GM23338 (cell line): ENCODE data around the gene PDE1C. TPM values are rescaled to one million over a fixed set of nuclear protein-coding genes. Genes with fewer than 3 reads are reported as not detected.

Source experiments
- ATAC-seq: fragments of 200-7000 bp; cut with Tn5 transposase; 3 replicates; pipeline ENCODE4 v1.9.1; 2020
- DNase-seq: peaks from one replicate; pipeline ENCODE4 v3.0.0-alpha.2; 2015; ENCODE audit warnings: low spot score
- H2AFZ ChIP-seq: fragments of 200-600 bp; sonication (generic); 2 replicates; pipeline ENCODE4 v1.8.0; 2016; ENCODE audit warnings: antibody characterized with exemption, mild to moderate bottlenecking, moderate library complexity
- H3F3A ChIP-seq: fragments of 200-600 bp; sonication (generic); replicated peaks from 2 replicates; pipeline ENCODE4 v1.8.0; 2017; ENCODE audit warnings: antibody characterized with exemption, mixed run types, low read depth
- H3K27ac ChIP-seq: fragments of 200-600 bp; sonication (generic); 2 replicates; pipeline ENCODE4 v1.6.1; 2016; ENCODE audit warnings: low read depth
- H3K27me3 ChIP-seq: fragments of 200-600 bp; sonication (generic); 2 replicates; pipeline ENCODE4 v1.8.0; 2016; ENCODE audit warnings: mild to moderate bottlenecking, mixed run types, moderate library complexity; ENCODE audit not compliant: insufficient read depth
- H3K36me3 ChIP-seq: fragments of 200-600 bp; sonication (generic); 2 replicates; pipeline ENCODE4 v1.8.0; 2016; ENCODE audit warnings: mild to moderate bottlenecking; ENCODE audit not compliant: insufficient read depth
- H3K4me1 ChIP-seq: fragments of 200-600 bp; sonication (generic); 2 replicates; pipeline ENCODE4 v1.8.0; 2016; ENCODE audit warnings: mild to moderate bottlenecking, moderate library complexity; ENCODE audit not compliant: insufficient read depth
- H3K4me2 ChIP-seq: fragments of 200-600 bp; sonication (generic); 2 replicates; pipeline ENCODE4 v1.7.1; 2017; ENCODE audit warnings: mixed run types
- H3K4me3 ChIP-seq: fragments of 200-600 bp; sonication (generic); 2 replicates; pipeline ENCODE4 v1.6.1; 2016; ENCODE audit warnings: mixed run types
- H3K79me2 ChIP-seq: fragments of 200-600 bp; sonication (generic); replicated peaks from 2 replicates; pipeline ENCODE4 v1.8.0; 2017; ENCODE audit warnings: mild to moderate bottlenecking; ENCODE audit not compliant: insufficient read depth
- H3K9me2 ChIP-seq: fragments of 200-600 bp; sonication (generic); 2 replicates; pipeline ENCODE4 v1.8.0; 2017; ENCODE audit not compliant: insufficient read depth
- H4K20me1 ChIP-seq: fragments of 200-600 bp; sonication (generic); replicated peaks from 2 replicates; pipeline ENCODE4 v1.8.0; 2017; ENCODE audit warnings: mild to moderate bottlenecking; ENCODE audit not compliant: insufficient read depth
- H3K27ac Mint-ChIP-seq: 2 replicates; pipeline ENCODE4 v1.8.0; 2020; ENCODE audit warnings: inconsistent platforms, mild to moderate bottlenecking, moderate library complexity, mixed read lengths
- H3K27me3 Mint-ChIP-seq: 3 replicates; pipeline ENCODE4 v1.8.0; 2022; ENCODE audit warnings: low read depth, mild to moderate bottlenecking, moderate library complexity, mixed read lengths, inconsistent platforms; ENCODE audit not compliant: insufficient read depth, poor library complexity
- H3K36me3 Mint-ChIP-seq: 3 replicates; pipeline ENCODE4 v1.8.0; 2021; ENCODE audit warnings: low read depth, mild to moderate bottlenecking, inconsistent platforms, moderate library complexity, mixed read lengths
- H3K4me1 Mint-ChIP-seq: 3 replicates; pipeline ENCODE4 v1.8.0; 2020; ENCODE audit warnings: mild to moderate bottlenecking, inconsistent platforms, mixed read lengths
- H3K4me3 Mint-ChIP-seq: 3 replicates; pipeline ENCODE4 v1.8.0; 2021; ENCODE audit warnings: moderate library complexity, mild to moderate bottlenecking, inconsistent platforms, mixed read lengths
- H3K9me3 Mint-ChIP-seq: 3 replicates; pipeline ENCODE4 v1.8.0; 2020; ENCODE audit warnings: moderate library complexity, mild to moderate bottlenecking, inconsistent platforms, mixed read lengths
- CREB1 ChIP-seq: fragments of 250-450 bp; sonication (Bioruptor Pico); IDR thresholded peaks from 2 replicates; pipeline ENCODE4 v1.5.0; 2020; ENCODE audit warnings: low read depth, mild to moderate bottlenecking, moderate library complexity
- CTCF ChIP-seq, 2 experiments: fragments of 200-600 bp in 1 of 2; sonication (generic) in 1 of 2; conservative IDR thresholded peaks; 2 replicates each; pipeline versions ENCODE4 v1.5.1 to v1.6.1; 2016 to 2017; ENCODE audit warnings: antibody characterized with exemption in 2 of 2, low read depth in 2 of 2, mild to moderate bottlenecking in 2 of 2, moderate library complexity in 1 of 2
- ETS1 ChIP-seq: IDR thresholded peaks from 2 replicates; pipeline ENCODE4 v1.6.1; 2016; ENCODE audit warnings: antibody characterized with exemption
- EZH2 ChIP-seq: fragments of 200-600 bp; sonication (generic); IDR thresholded peaks from one replicate; pipeline ENCODE4 v1.8.0; 2017; ENCODE audit warnings: antibody characterized with exemption, mild to moderate bottlenecking, low read depth; ENCODE audit not compliant: unreplicated experiment
- EZH2phosphoT487 ChIP-seq: fragments of 200-600 bp; sonication (generic); IDR thresholded peaks from one replicate; pipeline ENCODE4 v1.8.1; 2018; ENCODE audit warnings: antibody characterized with exemption; ENCODE audit not compliant: unreplicated experiment
- JUNB ChIP-seq: IDR thresholded peaks from one replicate; pipeline ENCODE4 v1.6.1; 2016; ENCODE audit warnings: antibody characterized with exemption; ENCODE audit not compliant: unreplicated experiment
- NANOG ChIP-seq: IDR thresholded peaks from 2 replicates; pipeline ENCODE4 v1.6.1; 2016; ENCODE audit warnings: antibody characterized with exemption, borderline replicate concordance
- POLR2AphosphoS5 ChIP-seq: IDR thresholded peaks from 2 replicates; pipeline ENCODE4 v1.6.1; 2016; ENCODE audit warnings: antibody characterized with exemption, low read depth
- REST ChIP-seq: IDR thresholded peaks from one replicate; pipeline ENCODE4 v1.6.1; 2018; ENCODE audit warnings: antibody characterized with exemption; ENCODE audit not compliant: unreplicated experiment
- STAT1 ChIP-seq: IDR thresholded peaks from one replicate; pipeline ENCODE4 v1.6.1; 2016; ENCODE audit warnings: antibody characterized with exemption; ENCODE audit not compliant: unreplicated experiment
- ZNF114 ChIP-seq: fragments of 250-450 bp; sonication (Bioruptor Pico); IDR thresholded peaks from 2 replicates; pipeline ENCODE4 v1.5.0; 2020; ENCODE audit warnings: mild to moderate bottlenecking, moderate library complexity
- ZNF331 ChIP-seq: fragments of 250-450 bp; sonication (Bioruptor Pico); IDR thresholded peaks from 2 replicates; pipeline ENCODE4 v1.5.0; 2020; ENCODE audit warnings: low read depth, mild to moderate bottlenecking, moderate library complexity
- ZNF462 ChIP-seq: fragments of 250-450 bp; sonication (Bioruptor Pico); IDR thresholded peaks from 2 replicates; pipeline ENCODE4 v1.5.0; 2020; ENCODE audit warnings: mild to moderate bottlenecking, moderate library complexity
- polyA plus RNA-seq: library from polyadenylated mRNA; unstranded; fragments of >200 nt; fragmentation: Nextera tagmentation; extraction: Ambion mirVana; gene quantifications from 2 replicates; pipeline ENCODE4 v1.2.1, GENCODE V29; 2016
- total RNA-seq: library from RNA; depleted of rRNA; stranded (reverse); fragments of >200 nt; shearing (Covaris generic); gene quantifications from 2 replicates; pipeline ENCODE4 v1.2.3, GENCODE V29; 2014

PDE1C gene
- total and polyA plus RNA-seq, 2 experiments from 2014 or later = 0.28 TPM; not detected in 1

GRCh38 chr7:32089256-32089655 lies 19.0 kb upstream of the PDE1C start (continued):
- no peak for TF ChIP-seq EZH2

GRCh38 chr7:32088451-32088881 lies 18.3 kb upstream of the PDE1C start:
- 0 out of 3 replicates have a peak, but pooled peaks cover 2% of the 10 kb centered on the region for H3K36me3 Mint-ChIP-seq
- H3K27ac ChIP-seq = no peak overlapping the region
- H4K20me1 ChIP-seq = no peaks in the 10 kb centered on the region
- no peaks in the 10 kb centered on the region for H3K4me1 ChIP-seq
- H3K36me3 ChIP-seq = no peaks in the 10 kb centered on the region
- no peaks in the 10 kb centered on the region for H3K27me3 Mint-ChIP-seq
- ATAC-seq (no peak), DNase-seq (no peak)
- no peak overlapping the region for H3K4me3 ChIP-seq
- H3K79me2 ChIP-seq = no peaks in the 10 kb centered on the region
- no peaks in the 10 kb centered on the region for H3K4me1 Mint-ChIP-seq
- no peak overlapping the region for H3K4me2 ChIP-seq
- no peaks in the 10 kb centered on the region for H3K9me2 ChIP-seq
- no peak overlapping the region for H2AFZ ChIP-seq
- H3K9me3 Mint-ChIP-seq = peaks cover 3% of the 10 kb centered on the region; the same call in 1 of the 3 replicates
- no peak overlapping the region for H3K4me3 Mint-ChIP-seq
- no peaks in the 10 kb centered on the region for H3K27me3 ChIP-seq
- TF ChIP-seq NANOG (no peak), CREB1 (CRISPR knock-in tag) (no peak), EZH2phosphoT487 (no peak), ZNF331 (CRISPR knock-in tag) (no peak), ZNF462 (CRISPR knock-in tag) (no peak), ZNF114 (CRISPR knock-in tag) (no peak), STAT1 (no peak), JUNB (no peak), CTCF (conservative IDR thresholded peaks at IDR 0.05; ENCODE audit: low read depth in 2 of 2) (no peak), ETS1 (no peak), EZH2 (no peak), POLR2AphosphoS5 (no peak), REST (no peak)
- H3F3A ChIP-seq = no peaks in the 10 kb centered on the region
- H3K27ac Mint-ChIP-seq = no peak overlapping the region
